ENCODE data around the gene CNOT6.
"Not testable (repeated sequence)": the region's sequence is repeated elsewhere in the genome, so short reads cannot be mapped to it uniquely, and the experiment has no call there.

GRCh38 chr5:180500300-180500699, 6.1 kb downstream of the CNOT6 start:
- TF ChIP-seq CTCF, POLR2A (IDR thresholded peaks at IDR 0.05): not testable (repeated sequence)

All from Peyer's patch (tissue), 4 donors.